A549 (cell line): ENCODE results near the gene CEND1. TPM values are rescaled to one million over a fixed set of nuclear protein-coding genes. Genes with fewer than 3 reads are reported as not detected.

Experiments used
- ATAC-seq, 2 experiments: fragments of 200-7000 bp in 1 of 2; fragments of >200 bp in 1 of 2; cut with Nextera tagmentation in 1 of 2; cut with Tn5 transposase in 1 of 2; 3 replicates each; pipeline versions ENCODE4 v1.8.0 to v1.9.1; 2018 to 2020; ENCODE audit warnings: mild to moderate bottlenecking in 1 of 2, moderate library complexity in 1 of 2
- CTCF ChIA-PET: fragments of 300-600 bp; sonication (Branson Sonifier 250); formaldehyde crosslinking; extraction: SDS; loops from one replicate; lab custom pipeline; 2021; ENCODE audit warnings: antibody characterized with exemption, inconsistent platforms; lab: Yijun Ruan, JAX
- POLR2A ChIA-PET: fragments of 350-600 bp; formaldehyde crosslinking; extraction: SDS; loops from one replicate; lab custom pipeline; 2021; ENCODE audit warnings: antibody characterized with exemption, inconsistent platforms; lab: Yijun Ruan, JAX
- DNase-seq, 2 experiments: peaks; one replicate each; pipeline versions ENCODE4 v3.0.0 to v3.0.0-alpha.2; 2011 to 2016; ENCODE audit warnings: low read depth in 1 of 2, low spot score in 1 of 2
- FAIRE-seq: peaks from 2 replicates; lab custom pipeline; 2011; peaks lifted over from hg19 to GRCh38; lab: Jason Lieb, UNC
- H3K27ac ChIP-seq, 2 experiments: fragments of >200 bp; sonication (Bioruptor Twin); formaldehyde crosslinking; 3 replicates each; pipeline ENCODE4 v1.5.1; 2016 to 2017
- H3K4me1 ChIP-seq: fragments of >200 bp; sonication (Bioruptor Twin); formaldehyde crosslinking; 3 replicates; pipeline ENCODE4 v1.6.1; 2016
- H3K4me2 ChIP-seq: fragments of >200 bp; sonication (Bioruptor Twin); formaldehyde crosslinking; 3 replicates; pipeline ENCODE4 v1.6.1; 2016
- H3K4me3 ChIP-seq: fragments of >200 bp; sonication (Bioruptor Twin); formaldehyde crosslinking; 3 replicates; pipeline ENCODE4 v1.5.1; 2016
- H3K9me3 ChIP-seq: fragments of >200 bp; sonication (Bioruptor Twin); formaldehyde crosslinking; 3 replicates; pipeline ENCODE4 v1.6.1; 2016
- CHD2 ChIP-seq: fragments of 150-350 bp; IDR thresholded peaks from 2 replicates; pipeline ENCODE4 v1.6.1; 2014; ENCODE audit warnings: low read length; ENCODE audit not compliant: partially characterized antibody
- EHF ChIP-seq: fragments of 250-450 bp; sonication (Bioruptor Pico); IDR thresholded peaks from 2 replicates; pipeline ENCODE4 v1.5.0; 2020; ENCODE audit warnings: mild to moderate bottlenecking
- EHMT2 ChIP-seq: fragments of 200-600 bp; sonication (generic); IDR thresholded peaks from 2 replicates; pipeline ENCODE4 v1.6.1; 2016; ENCODE audit warnings: antibody characterized with exemption, low read depth, mild to moderate bottlenecking, moderate library complexity
- FOSL2 ChIP-seq, 2 experiments: fragments of 450-650 bp in 1 of 2; fragments of >200 bp in 1 of 2; sonication (Bioruptor Twin) in 1 of 2; formaldehyde crosslinking; IDR thresholded peaks; 2 replicates each; pipeline versions ENCODE4 v1.5.0 to v1.6.1; 2016 to 2020; ENCODE audit warnings: mild to moderate bottlenecking in 1 of 2, moderate library complexity in 1 of 2
- HDAC2 ChIP-seq: fragments of 200-600 bp; sonication (generic); IDR thresholded peaks from 2 replicates; pipeline ENCODE4 v1.6.1; 2016
- HES2 ChIP-seq: fragments of >200 bp; sonication (Bioruptor Twin); formaldehyde crosslinking; IDR thresholded peaks from 2 replicates; pipeline ENCODE4 v1.6.1; 2016
- HOXB13 ChIP-seq: fragments of 250-450 bp; sonication (Bioruptor Pico); IDR thresholded peaks from 2 replicates; pipeline ENCODE4 v1.5.0; 2020; ENCODE audit warnings: low read depth, mild to moderate bottlenecking, moderate library complexity
- JUN ChIP-seq, 2 experiments: fragments of >200 bp; sonication (Bioruptor Twin); formaldehyde crosslinking; IDR thresholded peaks; 2 replicates in 1 of 2; 3 replicates in 1 of 2; pipeline ENCODE4 v1.6.1; 2016 to 2017
- JUNB ChIP-seq: fragments of >200 bp; sonication (Bioruptor Twin); formaldehyde crosslinking; IDR thresholded peaks from 2 replicates; pipeline ENCODE4 v1.6.1; 2016
- KDM1A ChIP-seq: fragments of 200-600 bp; sonication (generic); IDR thresholded peaks from 2 replicates; pipeline ENCODE4 v1.6.1; 2016; ENCODE audit warnings: low read depth, mild to moderate bottlenecking
- MAX ChIP-seq: IDR thresholded peaks from 2 replicates; pipeline ENCODE4 v1.6.1; 2012
- MYC ChIP-seq: IDR thresholded peaks from 2 replicates; pipeline ENCODE4 v1.6.1; 2012; ENCODE audit warnings: mild to moderate bottlenecking, inconsistent platforms, low read length, improper control_type of control experiment, borderline replicate concordance
- NPAS2 ChIP-seq: fragments of 250-450 bp; sonication (Bioruptor Pico); IDR thresholded peaks from 2 replicates; pipeline ENCODE4 v1.8.0; 2022; ENCODE audit warnings: mild to moderate bottlenecking, moderate library complexity, borderline replicate concordance
- PBX3 ChIP-seq: IDR thresholded peaks from 2 replicates; pipeline ENCODE4 v1.6.1; 2012
- SREBF2 ChIP-seq: fragments of 450-650 bp; IDR thresholded peaks from 2 replicates; pipeline ENCODE4 v1.6.1; 2014; ENCODE audit warnings: mild to moderate bottlenecking, moderate library complexity
- ZSCAN20 ChIP-seq: fragments of 250-450 bp; sonication (Bioruptor Pico); IDR thresholded peaks from 2 replicates; pipeline ENCODE4 v1.8.0; 2022; ENCODE audit warnings: mild to moderate bottlenecking, moderate library complexity
- WGBS: methylation state at CpG from one replicate; pipeline ENCODE4 v1.1.6; 2017; ENCODE audit errors: missing lambda C conversion rate; 5-methylcytosine and 5-hydroxymethylcytosine counted together
- polyA plus RNA-seq, 4 experiments: library from polyadenylated mRNA; depleted of rRNA in 3 of 4; stranded (reverse); fragments of >200 nt; fragmentation: RNase III in 1 of 4; extraction: RNeasy Plus Mini Kit Qiagen cat#74134 plus additional on column Dnase treatment in 1 of 4; gene quantifications; 2 replicates in 3 of 4; 3 replicates in 1 of 4; pipeline ENCODE4 v1.2.3, GENCODE V29; 2011 to 2017
- TF ChIP-seq, protein P1 (sequence below): fragments of 250-450 bp; sonication (Bioruptor Pico); IDR thresholded peaks from 2 replicates; pipeline ENCODE4 v1.5.0; 2020; ENCODE audit warnings: low read depth, mild to moderate bottlenecking, moderate library complexity

The CEND1 gene
- polyA plus RNA-seq, 2 of the 4 experiments (the other 2 are of a cell fraction), result 1.0 TPM; not detected in 1

DNA sequence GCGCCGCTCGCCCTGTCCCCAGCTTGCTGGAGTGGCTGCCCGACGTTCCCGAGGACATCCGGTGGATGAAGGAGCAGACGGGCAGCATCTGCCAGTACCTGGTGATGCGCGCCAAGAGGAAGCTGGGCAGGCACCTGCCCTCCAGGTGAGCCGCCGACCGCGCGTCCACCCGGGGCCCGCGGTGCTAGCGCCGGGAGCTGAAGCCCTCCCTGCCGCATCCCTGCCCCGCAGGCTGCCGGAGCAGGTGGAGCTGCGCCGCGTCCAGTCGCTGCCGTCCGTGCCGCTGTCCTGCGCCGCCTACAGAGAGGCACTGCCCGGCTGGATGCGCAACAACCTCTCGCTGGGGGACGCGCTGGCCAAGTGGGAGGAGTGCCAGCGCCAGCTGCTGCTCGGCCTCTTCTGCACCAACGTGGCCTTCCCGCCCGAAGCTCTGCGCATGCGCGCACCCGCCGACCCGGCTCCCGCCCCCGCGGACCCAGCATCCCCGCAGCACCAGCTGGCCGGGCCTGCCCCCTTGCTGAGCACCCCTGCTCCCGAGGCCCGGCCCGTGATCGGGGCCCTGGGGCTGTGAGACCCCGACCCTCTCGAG lies 34.5 kb upstream of the CEND1 start:
- H3K4me3 ChIP-seq, result no peak overlapping the region
- FAIRE-seq, result no peak
- CTCF ChIA-PET, result interaction anchor here (0.7 to 1.5 kb wide), 3 partner anchors 10 to 19 kb away, joined by 3 to 6 read pairs (median 4); no protein-coding TSS in a partner anchor
- WGBS, result 95% methylated on average over 43 of the region's 59 CpGs
- no peaks in the 10 kb centered on the region for H3K9me3 ChIP-seq
- no peak overlapping the region for H3K4me2 ChIP-seq
- TF ChIP-seq SREBF2, result no peak
- no peak for TF ChIP-seq MAX
- TF ChIP-seq JUNB, result no peak
- TF ChIP-seq KDM1A, result no peak
- no peak for TF ChIP-seq CHD2
- POLR2A ChIA-PET, result interaction anchor here (1.6 kb wide), 1 partner anchor 10 kb away, joined by 4 read pairs; no protein-coding TSS in a partner anchor
- no peak for ATAC-seq
- no peak overlapping the region for H3K27ac ChIP-seq
- H3K4me1 ChIP-seq, result peaks cover 57% of the 10 kb centered on the region
- DNase-seq, result no peak

GRCh38 chr11:823441-824291 lies 33.8 kb upstream of the CEND1 start:
- Histone ChIP-seq H3K9me3 (no peaks in the 10 kb centered on the region), H3K27ac (no peak overlapping the region), H3K4me3 (no peak overlapping the region), H3K4me2 (no peak overlapping the region), H3K4me1 (peaks cover 61% of the 10 kb centered on the region)
- CTCF ChIA-PET, result interaction anchor here (0.7 to 1.8 kb wide), 3 partner anchors 9 to 20 kb away, joined by 3 to 4 read pairs (median 4); partner anchors contain the start of gene CD151
- POLR2A ChIA-PET, result interaction anchor here (1.6 kb wide), 1 partner anchor 11 kb away, joined by 4 read pairs; no protein-coding TSS in a partner anchor
- FAIRE-seq, result no peak
- no peak for ATAC-seq
- TF ChIP-seq HDAC2 (no peak), PBX3 (peak; percentile 53; the same call in 1 of the 2 replicates), EHMT2 (no peak)
- no peak for DNase-seq
- 94% methylated on average over 26 of the region's 53 CpGs for WGBS

GRCh38 chr11:821512-822371 lies 31.9 kb upstream of the CEND1 start:
- ATAC-seq, result no peak
- Histone ChIP-seq H3K9me3 (no peaks in the 10 kb centered on the region), H3K4me3 (no peak overlapping the region)
- TF ChIP-seq HOXB13 (CRISPR knock-in tag) (no peak), EHF (CRISPR knock-in tag) (no peak), NPAS2 (CRISPR knock-in tag) (no peak), PBX3 (0 out of 2 replicates have a peak, but pooled peaks have one; percentile 1), FOSL2 (IDR thresholded peaks at IDR 0.05) (no peak), FOSL2 (CRISPR knock-in tag; IDR thresholded peaks at IDR 0.05) (no peak), HES2 (no peak), MYC (no peak), ZSCAN20 (CRISPR knock-in tag) (no peak), JUN (IDR thresholded peaks at IDR 0.05) (peak in 1 of 2 experiments; percentile 24; a peak in 1 of 5 replicates)
- TF ChIP-seq, protein P1, sequence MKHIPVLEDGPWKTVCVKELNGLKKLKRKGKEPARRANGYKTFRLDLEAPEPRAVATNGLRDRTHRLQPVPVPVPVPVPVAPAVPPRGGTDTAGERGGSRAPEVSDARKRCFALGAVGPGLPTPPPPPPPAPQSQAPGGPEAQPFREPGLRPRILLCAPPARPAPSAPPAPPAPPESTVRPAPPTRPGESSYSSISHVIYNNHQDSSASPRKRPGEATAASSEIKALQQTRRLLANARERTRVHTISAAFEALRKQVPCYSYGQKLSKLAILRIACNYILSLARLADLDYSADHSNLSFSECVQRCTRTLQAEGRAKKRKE (CRISPR knock-in tag), result no peak
- TF ChIP-seq, all 56 proteins: peak for 2
- ChIA-PET CTCF (interaction anchor here (1.0 to 1.8 kb wide), 5 partner anchors 9 to 20 kb away, joined by 3 to 10 read pairs (median 4); partner anchors contain the start of gene CD151), POLR2A (interaction anchor here (0.7 to 1.2 kb wide), 3 partner anchors 12 to 13 kb away, joined by 3 to 4 read pairs (median 3); no protein-coding TSS in a partner anchor)
- Histone ChIP-seq H3K4me2 (peak overlapping the region; percentile 97), H3K27ac (peak overlapping the region; percentile 63 to 90; a peak in 5 of 6 replicates), H3K4me1 (peaks cover 56% of the 10 kb centered on the region)
- WGBS, result 82% methylated on average over 16 of the region's 22 CpGs
- FAIRE-seq (no peak), DNase-seq (no peak)
